Left lung (tissue), 14 donors: ENCODE data around the gene PBX2. TPM values are rescaled to one million over a fixed set of nuclear protein-coding genes. Genes with fewer than 3 reads are reported as not detected.

Experiments used
- ATAC-seq: fragments of 200-7000 bp; cut with Tn5 transposase; one replicate; pipeline ENCODE4 v1.9.1; 2020; ENCODE audit warnings: moderate library complexity
- DNase-seq, 4 donors: peaks; one replicate each; pipeline ENCODE4 v3.0.0-alpha.2; 2013 to 2020
- H3K27ac ChIP-seq, 2 donors: fragments of 200-600 bp; sonication (generic) in 1 of 2; one replicate each; pipeline versions ENCODE4 v1.5.0 to v1.8.0; 2020 to 2021
- H3K27me3 ChIP-seq, 2 donors: fragments of 200-600 bp; sonication (generic) in 1 of 2; one replicate each; pipeline versions ENCODE4 v1.5.0 to v1.8.0; 2020 to 2021
- H3K36me3 ChIP-seq, 2 donors: fragments of 200-600 bp; sonication (generic) in 1 of 2; one replicate each; pipeline versions ENCODE4 v1.5.0 to v1.8.0; 2020 to 2021
- H3K4me1 ChIP-seq, 2 donors: fragments of 200-600 bp; one replicate each; pipeline ENCODE4 v1.8.0; 2021
- H3K4me3 ChIP-seq, 2 donors: fragments of 200-600 bp; sonication (generic) in 1 of 2; one replicate each; pipeline versions ENCODE4 v1.5.0 to v1.8.0; 2020 to 2021; ENCODE audit warnings: mild to moderate bottlenecking in 1 of 2
- H3K9me3 ChIP-seq, 2 donors: fragments of 200-600 bp; sonication (generic) in 1 of 2; one replicate each; pipeline versions ENCODE4 v1.5.0 to v1.8.0; 2020 to 2021
- CTCF ChIP-seq, 2 donors: fragments of 200-600 bp; sonication (generic) in 1 of 2; IDR thresholded peaks; one replicate each; pipeline versions ENCODE4 v1.5.0 to v1.8.0; 2021; ENCODE audit warnings: antibody characterized with exemption in 2 of 2
- intact Hi-C, 2 donors: fragments of 100-400 bp; cut with DNase I; formaldehyde crosslinking; loops; one replicate each; pipeline versions ENCODE4 v1.11.2 to v1.14.2; 2022
- long read RNA-seq, 12 donors: library from polyadenylated mRNA in 2 of 12; unstranded in 2 of 12; transcript quantifications; one replicate each; pipeline ENCODE4 v2.0.0 and lab custom pipeline, GENCODE V29; 2019 to 2026
- polyA plus RNA-seq, 6 donors: library from polyadenylated mRNA; unstranded; fragments of 120-200 nt; gene quantifications; one replicate each; pipeline ENCODE4 v1.2.1, GENCODE V29; 2013; ENCODE audit not compliant: insufficient read length in 6 of 6
- total RNA-seq, 2 donors: library from RNA; stranded (reverse); fragmentation: NEBNext Ultra II Directional; extraction: Animal tissue kit (Norgen Biotek cat#: 25700); gene quantifications; one replicate each; pipeline ENCODE4 v1.2.1, GENCODE V29; 2021
- donor health status: DM: no; HTN: yes; CAD: no.
- donor health status: DM: no; HTN: no; CAD: no.

The PBX2 gene
- total RNA-seq: 10 to 100 TPM; 91.0 to 99.1 TPM
- polyA plus RNA-seq: 100 to 1,000 TPM; 158 to 174 (median 166) TPM
- long read RNA-seq, donor 1, transcript PBX2-201 (9 exons, 3,205 nt): major isoform, 9 of 28 reads
- long read RNA-seq, donor 1, partial matches to known transcripts: 16 of 28 reads
- long read RNA-seq, donor 1, other reads (novel, unspliced or antisense): 0 of 28 reads
- long read RNA-seq, donor 2, transcript PBX2-201 (9 exons, 3,205 nt): major isoform, 9 of 17 reads
- long read RNA-seq, donor 2, partial matches to known transcripts: 5 of 17 reads
- long read RNA-seq, donor 2, other reads (novel, unspliced or antisense): 0 of 17 reads
- long read RNA-seq, donor 3, partial matches to known transcripts: 0 of 4 reads
- long read RNA-seq, donor 3, other reads (novel, unspliced or antisense): 0 of 4 reads
- long read RNA-seq, donor 4: 0 reads
- long read RNA-seq, donor 5, transcript PBX2-201 (9 exons, 3,205 nt): major isoform, 5 of 14 reads
- long read RNA-seq, donor 5, partial matches to known transcripts: 5 of 14 reads
- long read RNA-seq, donor 5, other reads (novel, unspliced or antisense): 0 of 14 reads
- long read RNA-seq, donor 6, transcript PBX2-201 (9 exons, 3,205 nt): major isoform, 16 of 23 reads
- long read RNA-seq, donor 6, partial matches to known transcripts: 5 of 23 reads
- long read RNA-seq, donor 6, other reads (novel, unspliced or antisense): 0 of 23 reads
- long read RNA-seq, donor 7, transcript PBX2-201 (9 exons, 3,205 nt): major isoform, 10 of 11 reads
- long read RNA-seq, donor 7, partial matches to known transcripts: 0 of 11 reads
- long read RNA-seq, donor 7, other reads (novel, unspliced or antisense): 0 of 11 reads
- long read RNA-seq, donor 8, partial matches to known transcripts: 5 of 10 reads
- long read RNA-seq, donor 8, other reads (novel, unspliced or antisense): 0 of 10 reads
- long read RNA-seq, donor 9, partial matches to known transcripts: 0 of 1 reads
- long read RNA-seq, donor 9, other reads (novel, unspliced or antisense): 0 of 1 reads
- long read RNA-seq, donor 10: 0 reads
- long read RNA-seq, donor 11, partial matches to known transcripts: 0 of 6 reads
- long read RNA-seq, donor 11, other reads (novel, unspliced or antisense): 0 of 6 reads
- long read RNA-seq, donor 12, transcript PBX2-201 (9 exons, 3,205 nt): major isoform, 14 of 14 reads
- long read RNA-seq, donor 12, partial matches to known transcripts: 0 of 14 reads
- long read RNA-seq, donor 12, other reads (novel, unspliced or antisense): 0 of 14 reads

GRCh38 chr6:32190054-32190851 is at the start of gene PBX2:
PBX2 (minus strand) TSS chr6:32190202; CDS start chr6:32189915, 287 bp downstream.
- intact Hi-C loops: no loop called here
- Histone ChIP-seq H3K4me1 (peaks cover 17 to 88% of the 10 kb centered on the region in 2 donors), H3K9me3 (no peaks in the 10 kb centered on the region), H3K27me3 (no peaks in the 10 kb centered on the region), H3K4me3 (peak within 1 kb of the TSS; percentile 67 to 78), H3K27ac (peak within 1 kb of the TSS; percentile 95 to 100), H3K36me3 (peaks cover 0 to 28% of the 10 kb centered on the region in 2 donors)
- DNase-seq: peak; percentile 89 to 96 (median 94)
- ATAC-seq: peak; percentile 80
- TF ChIP-seq CTCF (IDR thresholded peaks at IDR 0.05): no peak

- Histone ChIP-seq H3K4me1 (peaks cover 0 to 5% of the 10 kb centered on the region in 2 donors), H3K4me3 (no peak overlapping the region)
- intact Hi-C loops: no loop called here
Observed at GRCh38 chr6:32239462-32239861, 49.5 kb upstream of the PBX2 start.

GRCh38 chr6:32234934-32235333 is 44.9 kb upstream of the PBX2 start:
- Histone ChIP-seq H3K36me3 (no peaks in the 10 kb centered on the region), H3K27me3 (no peaks in the 10 kb centered on the region), H3K27ac (peak overlapping the region in 1 of 2 donors; percentile 61), H3K4me3 (no peak overlapping the region), H3K4me1 (no peaks in the 10 kb centered on the region), H3K9me3 (no peaks in the 10 kb centered on the region)
- no peak for TF ChIP-seq CTCF (IDR thresholded peaks at IDR 0.05)
- ATAC-seq: no peak
- DNase-seq: no peak
- intact Hi-C loops: no loop called here

More at GRCh38 chr6:32239462-32239861, 49.5 kb upstream of the PBX2 start:
- no peaks in the 10 kb centered on the region for H3K36me3 ChIP-seq
- no peaks in the 10 kb centered on the region for H3K9me3 ChIP-seq
- no peak for DNase-seq
- H3K27ac ChIP-seq: no peak overlapping the region
- H3K27me3 ChIP-seq: no peaks in the 10 kb centered on the region
- no peak for ATAC-seq
- no peak for TF ChIP-seq CTCF (IDR thresholded peaks at IDR 0.05)

- H3K9me3 ChIP-seq: no peaks in the 10 kb centered on the region
- H3K4me3 ChIP-seq: no peak overlapping the region
- intact Hi-C loops: no loop called here
- peak overlapping the region in 1 of 2 donors; percentile 13 for H3K27ac ChIP-seq
- peaks cover 0 to 7% of the 10 kb centered on the region in 2 donors for H3K27me3 ChIP-seq
- DNase-seq: no peak
- ATAC-seq: no peak
- peaks cover 0 to 5% of the 10 kb centered on the region in 2 donors for H3K4me1 ChIP-seq
- no peaks in the 10 kb centered on the region for H3K36me3 ChIP-seq
- TF ChIP-seq CTCF (IDR thresholded peaks at IDR 0.05): no peak
Observed at GRCh38 chr6:32226434-32226833, 36.4 kb upstream of the PBX2 start.
